Stimulated activated effector memory CD8-positive, alpha-beta T cell treated with anti-CD3 and anti-CD28 coated beads, Interleukin-12 subunit alpha, Interleukin-12 subunit beta, amount 100 ng/mL, for 72 hours (primary cell): ENCODE data around the gene APOF.
"Not testable (repeated sequence)": the region's sequence is repeated elsewhere in the genome, so short reads cannot be mapped to it uniquely, and the experiment has no call there.

ENCODE experiments used
- ATAC-seq: fragments of 150-1000 bp; cut with Tn5 transposase; 2 replicates; pipeline ENCODE4 v1.10.0; 2021
- DNase-seq, 2 donors: peaks; one replicate each; pipeline ENCODE4 v3.0.0; 2021 to 2022; ENCODE audit warnings: low spot score in 2 of 2
- H3K27ac Mint-ChIP-seq: one replicate; pipeline ENCODE4 v1.8.0; 2022; ENCODE audit warnings: mild to moderate bottlenecking, mixed read lengths
- H3K36me3 Mint-ChIP-seq: one replicate; pipeline ENCODE4 v1.8.0; 2022; ENCODE audit warnings: mild to moderate bottlenecking, mixed read lengths
- H3K4me1 Mint-ChIP-seq: one replicate; pipeline ENCODE4 v1.8.0; 2022; ENCODE audit warnings: mixed read lengths
- H3K4me3 Mint-ChIP-seq: one replicate; pipeline ENCODE4 v1.8.0; 2022; ENCODE audit warnings: mild to moderate bottlenecking, mixed read lengths
- H3K9me3 Mint-ChIP-seq: one replicate; pipeline ENCODE4 v1.8.0; 2022; ENCODE audit warnings: mixed read lengths

Gene APOF

GRCh38 chr12:56324206-56324605 is 38.5 kb downstream of the APOF start:
- no peaks in the 10 kb centered on the region for H3K4me1 Mint-ChIP-seq

GRCh38 chr12:56321610-56322009 is 41.0 kb downstream of the APOF start:
- not testable (repeated sequence) for H3K4me1 Mint-ChIP-seq, H3K27ac Mint-ChIP-seq, ATAC-seq, H3K9me3 Mint-ChIP-seq, DNase-seq, H3K4me3 Mint-ChIP-seq
- H3K36me3 Mint-ChIP-seq = peaks cover 41% of the 10 kb centered on the region

More at GRCh38 chr12:56324206-56324605, 38.5 kb downstream of the APOF start:
- Mint-ChIP-seq H3K27ac (no peak overlapping the region), H3K4me3 (no peak overlapping the region), H3K36me3 (peaks cover 56% of the 10 kb centered on the region), H3K9me3 (no peaks in the 10 kb centered on the region)
- no peak for DNase-seq
- no peak for ATAC-seq

- peaks cover under 1% of the 10 kb centered on the region for H3K4me1 Mint-ChIP-seq
- DNase-seq = no peak
- H3K9me3 Mint-ChIP-seq = no peaks in the 10 kb centered on the region
- H3K4me3 Mint-ChIP-seq = no peak overlapping the region
- H3K27ac Mint-ChIP-seq = no peak overlapping the region
- H3K36me3 Mint-ChIP-seq = peaks cover 37% of the 10 kb centered on the region
- peak; percentile 29 for ATAC-seq
Observed at GRCh38 chr12:56321027-56321426, 41.6 kb downstream of the APOF start.

- no peak overlapping the region for H3K27ac Mint-ChIP-seq
- no peak overlapping the region for H3K4me3 Mint-ChIP-seq
- no peak for DNase-seq
- no peak for ATAC-seq
- peaks cover 59% of the 10 kb centered on the region for H3K36me3 Mint-ChIP-seq
- H3K9me3 Mint-ChIP-seq = no peaks in the 10 kb centered on the region
- peaks cover 17% of the 10 kb centered on the region for H3K4me1 Mint-ChIP-seq
Observed at GRCh38 chr12:56317675-56318074, 45.0 kb downstream of the APOF start.

GRCh38 chr12:56315622-56316473 is 46.8 kb downstream of the APOF start, which contains the start of gene CNPY2:
Gene CNPY2 (minus strand): TSS chr12:56315988. CDS start chr12:56315217, 771 bp downstream.
- peak within 1 kb of the TSS; percentile 98 for H3K4me3 Mint-ChIP-seq
- no peaks in the 10 kb centered on the region for H3K9me3 Mint-ChIP-seq
- peak; percentile 78 to 98 for DNase-seq
- peak; percentile 95 for ATAC-seq
- peaks cover 58% of the 10 kb centered on the region for H3K36me3 Mint-ChIP-seq
- peaks cover 17% of the 10 kb centered on the region for H3K4me1 Mint-ChIP-seq
- peak within 1 kb of the TSS; percentile 99 for H3K27ac Mint-ChIP-seq

- H3K9me3 Mint-ChIP-seq = no peaks in the 10 kb centered on the region
- H3K27ac Mint-ChIP-seq = peak overlapping the region; percentile 99
- H3K36me3 Mint-ChIP-seq = peaks cover 58% of the 10 kb centered on the region
- DNase-seq (no peak), ATAC-seq (peak; percentile 0)
- peak overlapping the region; percentile 98 for H3K4me3 Mint-ChIP-seq
- peaks cover 17% of the 10 kb centered on the region for H3K4me1 Mint-ChIP-seq
Observed at GRCh38 chr12:56315249-56315621, 47.4 kb downstream of the APOF start.

- DNase-seq = no peak
- H3K27ac Mint-ChIP-seq = peak overlapping the region; percentile 80
- H3K9me3 Mint-ChIP-seq = no peaks in the 10 kb centered on the region
- H3K4me1 Mint-ChIP-seq = peaks cover 16% of the 10 kb centered on the region
- ATAC-seq = no peak
- H3K4me3 Mint-ChIP-seq = no peak overlapping the region
- peaks cover 98% of the 10 kb centered on the region for H3K36me3 Mint-ChIP-seq
Observed at GRCh38 chr12:56311003-56311402, 51.7 kb downstream of the APOF start.
